Mesenchymal stem cell (in vitro differentiated cells and primary cell): ENCODE data around the gene WIPF2.
A peak's percentile ranks its signal among the peaks of the same experiment; 100 is the strongest.

ENCODE experiments used
- DNase-seq: peaks from one replicate; pipeline ENCODE4 v3.0.0-alpha.2; 2013
- H2AFZ ChIP-seq: one replicate; pipeline ENCODE4 v1.6.1; 2013; ENCODE audit warnings: low read depth, mild to moderate bottlenecking, control low read depth, inconsistent platforms, low read length, moderate library complexity
- H2AK5ac ChIP-seq: 2 replicates; pipeline ENCODE4 v1.6.1; 2013; ENCODE audit warnings: low read length, moderate library complexity, mild to moderate bottlenecking, inconsistent platforms; ENCODE audit not compliant: severe bottlenecking
- H2BK120ac ChIP-seq: one replicate; pipeline ENCODE4 v1.6.1; 2013; ENCODE audit warnings: low read depth, mild to moderate bottlenecking, inconsistent platforms, low read length, moderate library complexity
- H2BK12ac ChIP-seq, 2 experiments: one replicate each; pipeline ENCODE4 v1.6.1; 2013; ENCODE audit warnings: inconsistent platforms in 2 of 2, low read length in 2 of 2, mild to moderate bottlenecking in 2 of 2, moderate library complexity in 2 of 2, control low read depth in 1 of 2
- H2BK15ac ChIP-seq: one replicate; pipeline ENCODE4 v1.6.1; 2013; ENCODE audit warnings: mild to moderate bottlenecking, low read depth, inconsistent platforms; ENCODE audit not compliant: poor library complexity, severe bottlenecking
- H2BK5ac ChIP-seq: 2 replicates; pipeline ENCODE4 v1.6.1; 2013; ENCODE audit warnings: low read depth, mild to moderate bottlenecking, low read length, control low read depth, inconsistent platforms; ENCODE audit not compliant: poor library complexity, severe bottlenecking
- H3K14ac ChIP-seq, 2 experiments: one replicate each; pipeline ENCODE4 v1.6.1; 2013; ENCODE audit warnings: inconsistent platforms in 2 of 2, low read length in 2 of 2, control low read depth in 1 of 2, mild to moderate bottlenecking in 1 of 2, moderate library complexity in 1 of 2
- H3K18ac ChIP-seq, 2 experiments: one replicate each; pipeline ENCODE4 v1.6.1; 2013; ENCODE audit warnings: inconsistent platforms in 2 of 2, low read length in 2 of 2, control low read depth in 1 of 2, low read depth in 1 of 2, mild to moderate bottlenecking in 1 of 2
- H3K23ac ChIP-seq, 2 experiments: one replicate each; pipeline ENCODE4 v1.6.1; 2013; ENCODE audit warnings: inconsistent platforms in 2 of 2, low read length in 2 of 2, mild to moderate bottlenecking in 2 of 2, moderate library complexity in 2 of 2, control low read depth in 1 of 2
- H3K27ac ChIP-seq: 2 replicates; pipeline ENCODE4 v1.5.1; 2013; ENCODE audit warnings: mild to moderate bottlenecking, moderate library complexity, low read length, control low read depth, inconsistent platforms; ENCODE audit not compliant: poor library complexity, severe bottlenecking
- H3K27me3 ChIP-seq, 2 experiments: 2 replicates each; pipeline versions ENCODE4 v1.6.1 to v1.7.0; 2013; ENCODE audit warnings: low read length in 2 of 2, mild to moderate bottlenecking in 2 of 2, moderate library complexity in 2 of 2, control low read depth in 1 of 2, inconsistent platforms in 1 of 2; ENCODE audit not compliant: control insufficient read depth in 1 of 2, insufficient read depth in 1 of 2
- H3K36me3 ChIP-seq, 2 experiments: 2 replicates each; pipeline versions ENCODE4 v1.6.1 to v1.7.0; 2013; ENCODE audit warnings: low read length in 2 of 2, control low read depth in 1 of 2, inconsistent platforms in 1 of 2, low read depth in 1 of 2, mild to moderate bottlenecking in 1 of 2; ENCODE audit not compliant: insufficient read depth in 2 of 2, control insufficient read depth in 1 of 2
- H3K4ac ChIP-seq, 2 experiments: one replicate each; pipeline ENCODE4 v1.6.1; 2013; ENCODE audit warnings: inconsistent platforms in 2 of 2, low read length in 2 of 2, mild to moderate bottlenecking in 2 of 2, moderate library complexity in 2 of 2, control low read depth in 1 of 2, low read depth in 1 of 2
- H3K4me1 ChIP-seq: 2 replicates; pipeline ENCODE4 v1.6.1; 2013; ENCODE audit warnings: low read depth, low read length, control low read depth; ENCODE audit not compliant: control insufficient read depth, insufficient read depth
- H3K4me2 ChIP-seq: 2 replicates; pipeline ENCODE4 v1.6.1; 2013; ENCODE audit warnings: low read length, mild to moderate bottlenecking, inconsistent platforms; ENCODE audit not compliant: poor library complexity, severe bottlenecking
- H3K4me3 ChIP-seq, 2 experiments: 2 replicates each; pipeline versions ENCODE4 v1.5.1 to v1.7.0; 2013; ENCODE audit warnings: low read length in 2 of 2, mild to moderate bottlenecking in 2 of 2, control low read depth in 1 of 2, low read depth in 1 of 2; ENCODE audit not compliant: insufficient read depth in 1 of 2
- H3K79me1 ChIP-seq: replicated peaks from 2 replicates; pipeline ENCODE4 v1.6.1; 2013; ENCODE audit warnings: mild to moderate bottlenecking, control low read depth, low read length, inconsistent platforms; ENCODE audit not compliant: poor library complexity, severe bottlenecking
- H3K9ac ChIP-seq: 2 replicates; pipeline ENCODE4 v1.7.0; 2013; ENCODE audit warnings: mild to moderate bottlenecking, low read length, moderate library complexity
- H3K9me3 ChIP-seq: 2 replicates; pipeline ENCODE4 v1.7.0; 2013; ENCODE audit warnings: mild to moderate bottlenecking, low read length; ENCODE audit not compliant: control insufficient read depth
- H4K8ac ChIP-seq: one replicate; pipeline ENCODE4 v1.6.1; 2013; ENCODE audit warnings: inconsistent platforms, mild to moderate bottlenecking, low read length, moderate library complexity
- H4K91ac ChIP-seq: one replicate; pipeline ENCODE4 v1.6.1; 2013; ENCODE audit warnings: mild to moderate bottlenecking, low read length, inconsistent platforms
- WGBS: methylation state at CpG from one replicate; pipeline ENCODE4 v1.1.7; 2013; ENCODE audit warnings: mixed read lengths; 5-methylcytosine and 5-hydroxymethylcytosine counted together

Gene WIPF2

GRCh38 chr17:40307740-40308239 is 88.7 kb downstream of the WIPF2 start:
- no peak overlapping the region for H3K4me2 ChIP-seq
- no peak overlapping the region for H4K91ac ChIP-seq
- H3K79me1 ChIP-seq: peaks cover 4% of the 10 kb centered on the region
- H2BK120ac ChIP-seq: no peak overlapping the region
- peak overlapping the region in 1 of 2 experiments; percentile 55 for H3K18ac ChIP-seq
- H3K36me3 ChIP-seq: no peaks in the 10 kb centered on the region
- DNase-seq: peak; percentile 68
- H2BK15ac ChIP-seq: no peak overlapping the region
- peak overlapping the region in 1 of 2 experiments; percentile 37 for H3K4me3 ChIP-seq
- no peak overlapping the region for H2AFZ ChIP-seq
- no peak overlapping the region for H2BK5ac ChIP-seq
- no peaks in the 10 kb centered on the region for H3K9me3 ChIP-seq
- H2BK12ac ChIP-seq: no peak overlapping the region
- 14% methylated on average over 3 of the region's 3 CpGs for WGBS
- peak overlapping the region; percentile 67 for H3K9ac ChIP-seq
- H3K27ac ChIP-seq: no peak overlapping the region
- peak overlapping the region; percentile 41 for H2AK5ac ChIP-seq
- no peak overlapping the region for H3K23ac ChIP-seq
- H4K8ac ChIP-seq: no peak overlapping the region
- H3K27me3 ChIP-seq: no peaks in the 10 kb centered on the region
- peaks cover 58% of the 10 kb centered on the region for H3K4me1 ChIP-seq
- no peak overlapping the region for H3K14ac ChIP-seq
- H3K4ac ChIP-seq: peak overlapping the region in 1 of 2 experiments; percentile 21

- WGBS: 9% methylated on average over 11 of the region's 20 CpGs
- Histone ChIP-seq H2AFZ (peak within 1 kb of the TSS; percentile 21), H2BK5ac (no peak within 1 kb of the TSS), H2BK12ac (peak within 1 kb of the TSS; percentile 38 to 79), H3K36me3 (no peaks in the 10 kb centered on the region), H3K4ac (peak within 1 kb of the TSS; percentile 26 to 65), H3K4me1 (peaks cover 68% of the 10 kb centered on the region), H2BK120ac (no peak within 1 kb of the TSS), H4K8ac (no peak within 1 kb of the TSS), H3K18ac (peak within 1 kb of the TSS in 1 of 2 experiments; percentile 74), H2AK5ac (peak within 1 kb of the TSS; percentile 79), H3K9me3 (no peaks in the 10 kb centered on the region), H3K4me2 (peak within 1 kb of the TSS; percentile 64), H3K4me3 (peak within 1 kb of the TSS; percentile 55 to 72), H3K9ac (peak within 1 kb of the TSS; percentile 76), H3K23ac (peak within 1 kb of the TSS in 1 of 2 experiments; percentile 57), H3K79me1 (peaks cover 4% of the 10 kb centered on the region), H3K27ac (no peak within 1 kb of the TSS), H3K14ac (peak within 1 kb of the TSS in 1 of 2 experiments; percentile 73), H4K91ac (peak within 1 kb of the TSS; percentile 55), H3K27me3 (no peaks in the 10 kb centered on the region), H2BK15ac (peak within 1 kb of the TSS; percentile 81)
- DNase-seq: peak; percentile 74
Observed at GRCh38 chr17:40309031-40309948, 90.2 kb downstream of the WIPF2 start, which contains the start of gene RARA. Gene RARA (plus strand): TSS chr17:40309180. CDS start chr17:40331219, 22,039 bp downstream.

GRCh38 chr17:40309949-40310510 is 90.9 kb downstream of the WIPF2 start:
- Histone ChIP-seq H2BK120ac (no peak overlapping the region), H2AFZ (no peak overlapping the region), H4K91ac (no peak overlapping the region), H2BK5ac (no peak overlapping the region), H2BK12ac (peak overlapping the region; percentile 11 to 38), H2BK15ac (peak overlapping the region; percentile 81), H3K9me3 (no peaks in the 10 kb centered on the region), H3K14ac (no peak overlapping the region), H4K8ac (no peak overlapping the region), H3K18ac (peak overlapping the region in 1 of 2 experiments; percentile 28), H3K79me1 (peaks cover 4% of the 10 kb centered on the region), H3K4me3 (peak overlapping the region in 1 of 2 experiments; percentile 72), H3K27ac (no peak overlapping the region), H3K23ac (no peak overlapping the region), H3K4me1 (peaks cover 70% of the 10 kb centered on the region), H3K4ac (no peak overlapping the region), H3K36me3 (no peaks in the 10 kb centered on the region), H3K9ac (no peak overlapping the region), H3K4me2 (peak overlapping the region; percentile 64), H2AK5ac (peak overlapping the region; percentile 79), H3K27me3 (no peaks in the 10 kb centered on the region)
- DNase-seq: no peak
- WGBS: 90% methylated on average over 2 of the region's 2 CpGs

- no peak overlapping the region for H3K14ac ChIP-seq
- H3K4me3 ChIP-seq: no peak overlapping the region
- no peaks in the 10 kb centered on the region for H3K27me3 ChIP-seq
- H3K27ac ChIP-seq: peak overlapping the region; percentile 11
- no peak overlapping the region for H3K4ac ChIP-seq
- H2AFZ ChIP-seq: no peak overlapping the region
- WGBS: 96% methylated on average over 7 of the region's 7 CpGs
- no peak overlapping the region for H4K8ac ChIP-seq
- H3K36me3 ChIP-seq: no peaks in the 10 kb centered on the region
- H3K23ac ChIP-seq: no peak overlapping the region
- no peak overlapping the region for H4K91ac ChIP-seq
- H3K9me3 ChIP-seq: no peaks in the 10 kb centered on the region
- peak overlapping the region; percentile 72 for H2AK5ac ChIP-seq
- no peak overlapping the region for H2BK120ac ChIP-seq
- H3K4me2 ChIP-seq: no peak overlapping the region
- H3K9ac ChIP-seq: no peak overlapping the region
- no peak overlapping the region for H2BK15ac ChIP-seq
- H3K4me1 ChIP-seq: peaks cover 79% of the 10 kb centered on the region
- no peak overlapping the region for H2BK5ac ChIP-seq
- H2BK12ac ChIP-seq: peak overlapping the region in 1 of 2 experiments; percentile 7
- H3K79me1 ChIP-seq: peaks cover 5% of the 10 kb centered on the region
- no peak for DNase-seq
- H3K18ac ChIP-seq: no peak overlapping the region
Observed at GRCh38 chr17:40310882-40311391, 91.8 kb downstream of the WIPF2 start.
